Measurements from ENCODE around the gene CHCHD6.

The CHCHD6 gene

DNA sequence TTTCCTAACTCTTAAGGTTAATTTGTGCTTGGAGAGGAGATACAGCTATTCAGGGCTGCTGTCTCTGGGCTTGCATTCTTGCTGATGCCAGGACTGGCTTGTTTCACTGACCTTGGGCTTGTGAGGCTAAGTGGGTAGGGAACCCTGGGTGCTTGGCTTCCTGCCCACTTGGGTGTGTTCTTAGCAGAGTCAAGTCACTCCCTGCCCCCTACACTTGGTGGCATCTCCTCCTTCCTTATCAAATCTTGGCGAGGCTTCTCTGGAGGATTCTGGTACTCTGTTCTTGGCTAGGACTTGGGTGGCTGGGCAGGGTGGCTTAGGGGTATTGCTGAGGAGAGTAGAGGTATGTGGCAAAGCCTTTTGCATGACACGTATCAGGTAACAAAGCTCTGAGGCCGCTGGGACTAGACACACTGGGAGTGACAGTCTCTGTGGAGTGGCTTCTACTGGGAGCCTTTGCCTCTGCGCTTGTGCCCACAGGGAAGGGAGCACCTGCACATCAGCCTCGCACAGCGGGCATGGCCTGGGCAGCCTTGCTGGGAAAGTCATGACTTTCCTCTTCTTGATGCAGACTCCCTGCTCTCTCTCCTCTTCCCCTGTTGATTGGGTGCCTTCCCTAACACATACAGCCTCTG, 41.8 kb downstream of the CHCHD6 start:
- no peak for DNase-seq

- no peak for DNase-seq
These were observed 42.5 kb downstream of the CHCHD6 start for GRCh38 chr3:126746395-126747177.

GRCh38 chr3:126747768-126748167, 43.7 kb downstream of the CHCHD6 start:
- DNase-seq, result no peak

- DNase-seq, result no peak
These were observed 44.9 kb downstream of the CHCHD6 start for GRCh38 chr3:126748701-126749546.

DNA sequence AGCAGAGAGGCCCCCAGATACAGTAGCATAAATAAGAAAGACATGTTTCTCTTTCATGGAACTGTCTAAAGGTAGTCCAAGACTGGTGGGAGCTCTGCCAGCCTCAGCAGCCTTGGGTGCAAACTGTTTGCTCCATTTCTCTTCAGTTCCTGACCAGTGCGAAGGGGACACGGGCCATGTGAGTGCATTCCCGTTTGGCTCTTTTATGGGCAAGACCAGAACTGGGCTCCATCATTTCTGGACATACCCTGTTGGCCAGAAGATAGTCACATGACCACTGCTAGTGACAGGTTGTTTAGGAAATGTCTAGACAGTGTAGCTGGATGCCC, 45.5 kb downstream of the CHCHD6 start:
- DNase-seq, result no peak

DNA sequence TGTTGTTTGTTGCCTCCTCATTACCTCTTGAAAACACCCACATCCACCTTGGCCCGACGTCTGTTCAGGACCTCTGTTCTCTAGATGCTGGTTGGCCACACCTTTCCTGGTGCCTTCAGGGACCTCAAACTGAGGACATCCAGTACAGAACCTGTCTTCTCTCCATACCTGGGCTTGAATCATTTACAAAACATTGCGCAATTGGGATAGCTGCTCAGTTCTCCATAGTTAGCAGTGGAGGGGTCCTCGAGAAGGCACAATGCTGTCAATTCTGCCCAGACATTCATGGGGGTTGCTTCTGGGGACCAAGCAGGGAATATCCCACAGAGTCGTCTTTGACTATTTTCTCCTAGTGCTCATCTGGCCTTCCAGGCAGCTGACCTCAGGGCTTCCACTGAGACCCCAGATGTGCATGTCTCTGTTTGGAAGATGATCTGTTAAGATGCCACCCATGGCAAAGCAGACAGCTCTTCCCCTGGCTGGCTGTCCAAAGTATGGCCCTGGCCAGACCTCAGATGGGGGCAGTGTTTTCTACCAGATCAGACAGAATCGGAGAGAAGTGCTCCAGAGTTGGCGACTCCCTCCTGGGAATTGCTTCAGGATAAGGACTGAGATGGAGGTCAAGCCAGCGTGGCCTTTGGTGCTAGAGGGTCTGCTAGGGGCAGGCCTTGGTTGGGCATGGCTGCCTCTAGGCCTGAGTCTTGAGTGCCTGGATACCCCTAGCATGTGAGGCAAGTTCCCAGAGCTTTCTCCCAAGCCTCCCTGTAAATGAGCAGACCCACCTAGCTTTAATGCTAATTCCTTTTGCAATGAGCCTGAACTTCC, 46.1 kb downstream of the CHCHD6 start:
- DNase-seq, result no peak

DNA sequence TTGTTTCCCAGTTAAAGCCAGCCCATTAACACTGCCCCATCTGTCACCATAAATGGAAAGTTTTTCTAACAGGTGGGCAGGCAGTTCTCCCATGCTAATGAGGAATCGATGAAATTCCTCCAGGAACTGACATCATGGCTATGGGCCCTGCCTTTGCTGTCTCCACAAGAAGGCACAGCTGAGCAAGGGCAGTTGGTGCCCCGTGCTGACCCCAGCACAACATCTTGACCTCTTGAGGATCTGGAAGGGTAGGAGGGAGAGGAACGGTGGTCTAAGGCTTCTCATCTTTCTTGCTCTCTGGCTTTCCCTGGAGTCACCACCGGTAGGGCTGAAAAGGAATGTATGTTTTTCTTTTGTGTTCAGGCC, 46.7 kb downstream of the CHCHD6 start:
- no peak for DNase-seq

GRCh38 chr3:126751611-126752302, 47.7 kb downstream of the CHCHD6 start:
- DNase-seq, result no peak

- peak; percentile 7 for DNase-seq
These were observed 48.5 kb downstream of the CHCHD6 start for GRCh38 chr3:126752303-126753190.

- DNase-seq, result no peak
These were observed 49.4 kb downstream of the CHCHD6 start for GRCh38 chr3:126753191-126754160.

- no peak for DNase-seq
These were observed 51.8 kb downstream of the CHCHD6 start for GRCh38 chr3:126755866-126756265.

DNA sequence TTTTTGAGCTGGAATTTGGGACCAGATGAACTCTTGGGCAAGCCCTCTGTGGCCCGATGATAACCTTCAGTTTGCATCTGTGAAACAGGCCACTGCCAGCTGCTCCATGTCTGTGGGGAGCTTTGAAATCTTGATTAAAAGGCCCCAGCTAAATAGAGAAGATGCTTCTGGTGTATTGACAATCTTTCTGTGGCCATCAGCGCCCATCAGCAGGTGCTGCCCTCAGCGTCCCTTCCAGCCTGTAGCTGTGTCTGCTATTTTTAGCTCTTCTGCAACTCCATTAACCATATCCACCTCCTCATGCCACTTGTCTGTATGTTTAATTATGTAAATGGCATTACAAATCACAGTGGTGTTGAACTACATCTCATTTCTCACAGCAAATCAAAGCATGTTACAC, 54.0 kb downstream of the CHCHD6 start:
- no peak for DNase-seq

DNA sequence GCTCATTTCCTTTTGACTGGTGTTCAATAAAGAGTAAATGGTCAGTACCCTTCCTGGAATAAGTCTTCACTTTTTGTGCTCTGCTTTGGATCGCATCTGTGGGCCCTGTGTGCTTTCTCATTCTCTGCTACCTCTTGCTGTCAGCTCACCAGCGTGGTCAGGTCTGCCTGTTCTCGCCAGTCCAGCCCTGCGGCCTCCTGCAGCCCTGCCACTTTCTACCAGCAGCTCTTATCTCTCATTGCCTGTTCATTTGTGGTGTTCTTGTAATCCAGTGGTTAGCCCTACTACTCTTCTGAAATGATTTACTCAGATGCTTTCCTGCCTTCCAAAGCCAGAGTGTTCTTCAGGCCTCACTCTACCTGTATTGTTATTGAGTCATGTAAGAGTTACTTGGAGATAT, 54.8 kb downstream of the CHCHD6 start:
- no peak for DNase-seq

GRCh38 chr3:126760541-126760940, 56.5 kb downstream of the CHCHD6 start:
- no peak for DNase-seq

DNA sequence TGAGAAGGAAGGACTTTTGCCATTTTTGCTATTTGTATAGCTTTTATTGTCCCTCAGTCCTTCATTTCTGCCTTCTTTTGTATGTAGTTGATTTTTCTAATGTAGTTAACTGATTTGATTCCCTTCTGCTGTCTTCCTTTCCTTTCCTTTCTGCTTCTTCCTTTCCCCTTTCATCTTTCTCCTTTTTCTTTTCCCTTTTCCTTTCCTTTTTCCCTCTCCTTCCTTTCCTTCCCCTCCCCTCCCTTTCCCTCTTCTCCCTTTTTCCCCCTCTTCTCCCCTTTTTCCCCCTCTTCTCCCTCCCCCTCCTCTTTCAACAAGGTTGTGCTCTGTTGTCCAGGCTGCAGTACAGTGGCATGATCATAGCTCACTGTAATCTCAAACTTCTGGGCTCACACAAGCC, 59.0 kb downstream of the CHCHD6 start:
- DNase-seq, result no peak

- DNase-seq, result no peak
These were observed 61.4 kb downstream of the CHCHD6 start for GRCh38 chr3:126765187-126766069.

DNA sequence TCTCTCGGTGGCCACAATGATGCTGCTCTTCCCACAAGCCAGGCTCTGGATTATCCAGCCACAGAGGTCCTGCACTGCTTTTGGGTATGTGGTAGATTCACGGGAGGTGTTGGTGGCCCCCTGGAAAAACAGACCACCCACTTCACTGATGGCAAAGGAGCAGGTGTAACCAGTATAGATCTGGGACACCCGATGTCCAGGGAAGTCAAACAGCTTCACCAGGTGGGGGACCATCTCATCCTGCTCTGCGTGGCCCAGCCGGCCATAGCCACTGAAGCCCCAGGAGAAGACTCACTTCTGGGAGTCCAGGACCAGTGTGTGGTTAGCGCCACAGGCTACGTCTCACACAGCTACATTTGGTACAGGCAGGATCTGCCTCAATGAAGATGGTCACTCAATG, 62.6 kb downstream of the CHCHD6 start:
- no peak for DNase-seq

GRCh38 chr3:126768903-126769302, 64.9 kb downstream of the CHCHD6 start:
- DNase-seq, result no peak

DNA sequence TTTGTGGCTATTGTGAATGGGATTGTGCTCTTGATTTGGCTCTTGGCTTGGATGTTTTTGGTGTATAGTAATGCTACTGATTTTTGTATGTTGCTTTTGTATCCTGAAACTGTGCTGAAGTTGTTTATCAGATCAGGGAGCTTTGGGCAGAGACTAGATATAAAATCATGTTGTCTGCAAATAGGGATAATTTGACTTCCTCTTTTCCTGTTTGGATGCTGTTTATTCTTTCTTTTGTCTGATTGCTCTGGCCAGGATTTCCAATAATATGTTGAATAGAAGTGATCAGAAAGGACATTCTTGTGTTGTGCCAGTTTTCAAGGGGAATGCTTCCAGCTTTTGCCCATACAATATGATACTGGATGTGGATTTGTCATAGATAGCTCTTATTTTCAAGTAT, 66.1 kb downstream of the CHCHD6 start:
- DNase-seq, result no peak
